ENCODE results near the gene SST. TPM values are rescaled to one million over a fixed set of nuclear protein-coding genes. Genes with fewer than 3 reads are reported as not detected.

SST gene
- polyA plus RNA-seq, 1 donor from 2014 or later: 9.7 TPM

- TF ChIP-seq EZH2 (IDR thresholded peaks at IDR 0.05; ENCODE audit: borderline replicate concordance, insufficient read depth, low read length, poor library complexity, severe bottlenecking): no peak
- TF ChIP-seq SMC3 (conservative IDR thresholded peaks at IDR 0.05; ENCODE audit: poor library complexity): no peak
- TF ChIP-seq CTCF (IDR thresholded peaks at IDR 0.05; ENCODE audit: poor library complexity, severe bottlenecking): no peak
- no peak for TF ChIP-seq TAF1 (IDR thresholded peaks at IDR 0.05; ENCODE audit: low read depth)
- TF ChIP-seq REST (IDR thresholded peaks at IDR 0.05; ENCODE audit: borderline replicate concordance): no peak
- TF ChIP-seq POLR2AphosphoS5 (IDR thresholded peaks at IDR 0.05): no peak
- no peak for TF ChIP-seq MXI1 (conservative IDR thresholded peaks at IDR 0.05; ENCODE audit: poor library complexity, severe bottlenecking)
- TF ChIP-seq RAD21 (conservative IDR thresholded peaks at IDR 0.05): no peak
- TF ChIP-seq EP300 (conservative IDR thresholded peaks at IDR 0.05; ENCODE audit: poor library complexity, severe bottlenecking): no peak
- Histone ChIP-seq H3K27me3 (ENCODE audit: insufficient read depth, low read depth, low read length) (peaks cover 4% of the 10 kb centered on the region), H3K4me2 (ENCODE audit: low read length) (no peak overlapping the region), H3K36me3 (ENCODE audit: insufficient read depth, low read length) (no peaks in the 10 kb centered on the region), H3F3A (ENCODE audit: insufficient read depth, low read length, poor library complexity, severe bottlenecking) (no peaks in the 10 kb centered on the region), H3K4me3 (ENCODE audit: low read length) (no peak overlapping the region), H3K79me2 (replicated peaks; ENCODE audit: insufficient read depth, low read length) (no peaks in the 10 kb centered on the region), H3K9ac (ENCODE audit: low read length) (no peak overlapping the region), H3K9me3 (ENCODE audit: low read length) (no peaks in the 10 kb centered on the region), H4K20me1 (ENCODE audit: insufficient read depth) (no peaks in the 10 kb centered on the region), H3K9me2 (ENCODE audit: insufficient read depth, low read length) (no peaks in the 10 kb centered on the region), H2AFZ (ENCODE audit: low read depth, low read length) (no peak overlapping the region), H3K27ac (ENCODE audit: low read length) (no peak overlapping the region)
These were observed 29.6 kb downstream of the SST start for GRCh38 chr3:187640569-187641059.

GRCh38 chr3:187639927-187640568, 30.1 kb downstream of the SST start:
- H4K20me1 ChIP-seq (ENCODE audit: insufficient read depth): no peaks in the 10 kb centered on the region
- H3K36me3 ChIP-seq (ENCODE audit: insufficient read depth, low read length): no peaks in the 10 kb centered on the region
- H3K4me3 ChIP-seq (ENCODE audit: low read length): no peak overlapping the region
- H3K9ac ChIP-seq (ENCODE audit: low read length): no peak overlapping the region
- TF ChIP-seq RAD21 (conservative IDR thresholded peaks at IDR 0.05) (no peak), EZH2 (IDR thresholded peaks at IDR 0.05; ENCODE audit: borderline replicate concordance, insufficient read depth, low read length, poor library complexity, severe bottlenecking) (no peak), MXI1 (conservative IDR thresholded peaks at IDR 0.05; ENCODE audit: poor library complexity, severe bottlenecking) (no peak), EP300 (conservative IDR thresholded peaks at IDR 0.05; ENCODE audit: poor library complexity, severe bottlenecking) (no peak), POLR2AphosphoS5 (IDR thresholded peaks at IDR 0.05) (no peak), SMC3 (conservative IDR thresholded peaks at IDR 0.05; ENCODE audit: poor library complexity) (no peak), REST (IDR thresholded peaks at IDR 0.05; ENCODE audit: borderline replicate concordance) (no peak), TAF1 (IDR thresholded peaks at IDR 0.05; ENCODE audit: low read depth) (no peak), CTCF (IDR thresholded peaks at IDR 0.05; ENCODE audit: poor library complexity, severe bottlenecking) (no peak)
- H3K79me2 ChIP-seq (replicated peaks; ENCODE audit: insufficient read depth, low read length): no peaks in the 10 kb centered on the region
- H3K4me2 ChIP-seq (ENCODE audit: low read length): no peak overlapping the region
- H3K9me2 ChIP-seq (ENCODE audit: insufficient read depth, low read length): no peaks in the 10 kb centered on the region
- no peak overlapping the region for H3K27ac ChIP-seq (ENCODE audit: low read length)
- no peak overlapping the region for H2AFZ ChIP-seq (ENCODE audit: low read depth, low read length)
- peaks cover 4% of the 10 kb centered on the region for H3K27me3 ChIP-seq (ENCODE audit: insufficient read depth, low read depth, low read length)
- no peaks in the 10 kb centered on the region for H3F3A ChIP-seq (ENCODE audit: insufficient read depth, low read length, poor library complexity, severe bottlenecking)
- no peaks in the 10 kb centered on the region for H3K9me3 ChIP-seq (ENCODE audit: low read length)

All from neural cell (in vitro differentiated cells).